ENCODE results near the gene SCO2.

Gene SCO2

DNA sequence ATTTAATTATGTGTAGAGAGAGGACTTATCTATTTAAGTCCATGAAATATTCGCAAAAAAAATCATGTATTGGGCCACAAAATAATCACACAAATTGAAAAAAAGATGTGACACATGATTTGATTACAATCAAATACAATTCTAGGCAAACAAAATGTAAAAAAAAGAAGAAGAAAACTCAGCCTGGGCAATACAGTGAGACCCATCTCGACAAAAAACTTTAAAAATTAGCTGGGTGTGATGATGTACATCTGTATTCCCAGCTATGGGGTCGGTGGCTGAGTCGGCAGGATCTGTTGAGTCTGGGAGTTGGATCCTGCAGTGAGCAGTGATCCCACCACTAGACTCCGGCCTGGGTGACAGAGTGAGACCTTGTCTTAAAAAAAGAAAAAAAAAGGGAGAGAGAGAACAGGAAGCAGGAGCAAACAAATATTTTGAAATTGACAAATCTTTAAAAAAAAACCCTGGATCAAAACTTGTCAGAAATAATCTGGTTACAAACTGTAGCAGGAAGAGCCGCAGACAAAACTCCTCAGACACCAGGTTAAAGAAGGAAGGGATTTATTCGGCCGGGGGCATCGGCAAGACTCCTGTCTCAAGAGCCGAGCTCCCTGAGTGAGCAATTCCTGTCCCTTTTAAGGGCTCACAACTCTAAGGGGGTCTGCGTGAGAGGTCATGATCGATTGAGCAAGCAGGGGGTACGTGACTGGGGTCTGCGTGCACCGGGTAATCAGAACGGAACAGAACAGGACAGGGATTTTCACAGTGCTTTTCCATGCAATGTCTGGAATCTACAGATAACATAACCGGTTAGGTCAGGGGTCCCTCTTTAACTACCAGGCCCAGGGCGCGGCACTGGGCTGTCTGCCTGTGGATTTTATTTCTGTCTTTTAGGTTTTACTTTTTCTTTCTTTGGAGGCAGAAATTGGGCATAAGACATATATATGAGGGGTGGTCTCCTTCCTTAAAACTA, 7.7 kb upstream of the SCO2 start:
- no peak for DNase-seq (ENCODE audit: low read depth in 2 of 2)

DNA sequence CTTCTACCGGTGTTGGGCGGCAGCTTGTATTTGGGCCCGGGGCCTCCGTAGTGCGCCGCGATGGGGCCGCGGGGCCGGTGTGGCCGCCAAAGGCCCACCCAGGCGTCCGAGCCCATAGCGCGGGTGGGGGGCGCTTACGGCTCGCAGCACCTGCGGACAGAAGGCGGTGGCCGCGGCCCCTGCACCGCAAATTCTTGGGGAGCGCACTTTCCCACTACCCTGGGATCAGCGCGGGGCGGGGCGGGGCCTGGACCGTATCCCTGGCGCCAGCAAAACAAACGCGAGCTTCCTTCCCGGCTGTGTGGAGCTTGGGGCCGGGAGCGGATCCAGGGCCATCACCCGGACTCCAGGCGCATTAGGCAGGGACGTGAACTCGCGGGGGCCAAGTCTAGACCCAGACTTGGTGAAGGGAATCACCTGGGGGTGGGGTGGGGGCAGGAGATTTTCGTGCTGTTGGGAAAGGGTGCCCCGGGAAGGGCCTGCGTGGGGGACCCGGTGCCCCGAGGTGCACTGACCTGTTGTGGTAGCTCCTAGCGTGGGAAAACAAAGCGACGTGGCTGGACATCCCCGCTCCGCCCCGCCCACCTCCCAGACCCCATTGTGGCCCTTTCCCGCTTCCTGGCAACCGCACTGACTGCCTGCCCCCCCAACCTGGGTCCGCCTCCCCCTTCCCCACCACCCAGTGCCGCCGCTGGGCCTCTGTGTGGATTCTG, 6.7 kb upstream of the SCO2 start:
- no peak for DNase-seq (ENCODE audit: low read depth in 2 of 2)

DNA sequence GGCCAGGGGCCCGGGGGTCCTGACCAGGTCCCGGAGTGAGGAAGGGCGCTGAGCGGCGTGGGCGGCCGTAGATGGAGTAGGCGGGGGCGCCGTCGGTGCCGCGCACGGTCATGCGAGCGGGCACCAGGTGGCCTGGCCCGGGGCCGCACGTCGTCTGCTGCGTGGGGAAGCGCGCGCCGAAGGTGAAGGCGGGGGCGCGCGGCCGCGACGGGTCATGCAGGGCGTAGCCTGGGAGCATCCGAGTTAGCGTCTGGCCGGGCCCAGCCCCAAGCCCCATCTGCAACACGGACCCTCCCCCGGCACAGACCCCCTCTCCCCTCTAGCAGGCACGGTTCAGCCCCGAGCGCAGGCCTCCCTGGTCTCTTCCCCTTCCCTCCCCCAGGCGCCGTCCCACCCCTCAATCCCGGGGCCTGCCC, 6.2 kb upstream of the SCO2 start:
- peak; percentile 69 to 74 for DNase-seq (ENCODE audit: low read depth in 2 of 2)

DNA sequence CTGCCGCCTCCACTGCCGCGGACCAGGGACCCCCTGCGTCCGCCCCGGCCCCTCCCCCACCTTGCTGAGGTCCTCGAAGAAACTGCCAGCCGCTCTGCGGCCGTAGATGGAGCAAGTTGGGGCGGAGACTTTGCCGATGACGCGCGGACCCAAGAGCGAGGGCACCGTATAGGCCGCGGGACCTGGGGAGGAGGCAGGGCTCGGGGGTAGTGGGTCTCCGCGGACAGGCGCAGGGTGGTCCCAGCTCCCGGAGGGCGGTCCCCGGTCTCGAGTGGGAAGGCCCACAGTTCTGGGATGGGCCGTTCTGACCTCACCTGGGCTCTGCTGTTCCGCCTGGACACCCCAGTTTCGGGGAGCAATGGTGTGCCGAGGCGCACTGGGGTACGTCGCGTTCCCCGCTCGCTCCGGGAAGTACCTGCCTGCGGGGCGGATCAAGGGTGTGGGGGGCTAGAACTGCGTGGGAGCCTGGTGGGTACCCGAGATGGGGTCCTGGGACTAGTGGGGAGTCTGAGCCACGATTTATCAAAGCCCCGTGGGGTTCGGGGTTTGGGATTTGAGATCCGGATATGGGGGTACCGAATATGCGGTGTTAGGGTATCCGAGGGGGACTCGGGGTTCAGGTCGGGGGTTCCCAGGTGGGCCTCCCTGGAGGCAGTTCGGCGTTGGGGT, 5.6 kb upstream of the SCO2 start:
- DNase-seq (ENCODE audit: low read depth in 2 of 2) = peak; percentile 80 to 85

DNA sequence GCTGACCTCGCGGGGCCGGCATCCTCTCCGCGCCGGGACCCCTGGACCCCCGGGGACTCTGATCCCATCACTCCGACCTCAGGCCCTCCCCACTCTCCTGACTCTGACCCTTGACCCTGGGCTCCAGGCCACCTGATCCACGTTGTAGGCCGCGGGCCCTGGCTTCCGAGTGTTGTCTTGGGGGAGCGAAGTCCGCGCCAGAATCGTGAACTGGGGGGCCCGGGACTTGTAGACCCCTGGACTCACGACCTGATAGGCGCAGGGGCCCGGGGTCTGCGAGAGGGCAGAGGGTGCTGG, 5.1 kb upstream of the SCO2 start:
- DNase-seq (ENCODE audit: low read depth in 2 of 2) = no peak

DNA sequence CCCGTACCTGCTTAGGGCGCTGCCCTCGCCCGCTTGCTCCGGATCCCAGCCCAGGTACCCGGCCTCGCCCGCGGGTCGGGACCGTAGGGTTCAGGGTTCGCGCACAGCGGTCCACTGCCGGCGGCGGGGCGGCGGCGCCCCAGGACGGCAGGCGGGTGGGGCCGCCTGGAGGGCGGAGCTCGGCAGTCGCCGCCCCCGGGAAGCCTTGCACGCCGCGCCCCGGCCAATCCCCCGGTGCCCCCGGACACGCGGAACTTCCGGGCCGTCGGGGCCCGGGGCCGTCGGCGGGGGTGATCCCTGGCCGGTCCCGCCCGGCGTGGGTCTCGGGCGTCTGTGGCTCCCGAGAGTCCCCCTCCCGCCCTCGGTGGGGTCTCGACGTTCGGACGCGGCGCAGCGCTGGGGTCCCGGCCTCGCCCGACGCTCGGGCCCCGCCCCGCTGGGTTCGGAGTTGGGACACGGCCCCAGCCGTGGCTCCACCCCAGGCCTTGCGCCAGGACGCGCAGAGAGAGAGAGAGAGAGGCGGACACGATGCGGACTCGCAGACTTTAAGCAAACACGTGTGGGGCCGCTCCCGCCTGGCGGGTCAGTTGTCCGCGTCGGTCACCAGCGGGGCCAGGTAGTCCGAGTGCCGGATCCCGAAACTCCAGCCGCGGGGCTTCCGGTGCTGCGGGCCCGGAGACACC, 4.6 kb upstream of the SCO2 start, which contains the start of gene TYMP:
TSS of gene TYMP (minus strand) at position 116 of the 683 bp plus-strand sequence. CDS start 303 bp downstream, outside the sequence.
- peak; percentile 65 to 71 for DNase-seq (ENCODE audit: low read depth in 2 of 2)

DNA sequence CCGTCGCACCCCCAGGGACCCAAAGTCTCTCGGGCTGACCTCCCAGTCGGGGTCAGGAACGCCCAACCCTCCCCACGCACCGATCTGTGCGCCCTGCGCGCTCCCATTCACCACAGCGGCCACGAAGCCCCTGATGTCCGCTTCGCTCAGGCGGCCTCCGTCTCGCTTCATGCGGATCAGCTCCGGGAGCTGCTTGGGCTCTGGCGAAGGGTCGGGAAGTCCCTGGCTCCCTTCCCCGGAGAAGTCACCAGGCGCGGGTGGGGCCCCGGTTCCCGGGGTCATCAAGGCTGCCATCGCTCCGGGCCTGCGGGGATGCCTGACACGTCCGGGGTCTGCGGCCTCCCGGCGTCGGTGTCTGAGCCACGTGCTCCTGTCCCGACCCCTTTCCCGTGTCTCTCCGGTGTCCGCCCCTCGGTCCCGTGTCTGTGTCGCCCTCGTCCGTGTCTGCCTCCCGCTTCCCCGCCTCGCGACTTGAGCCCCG, 4.1 kb upstream of the SCO2 start:
- DNase-seq (ENCODE audit: low read depth in 2 of 2) = no peak

DNA sequence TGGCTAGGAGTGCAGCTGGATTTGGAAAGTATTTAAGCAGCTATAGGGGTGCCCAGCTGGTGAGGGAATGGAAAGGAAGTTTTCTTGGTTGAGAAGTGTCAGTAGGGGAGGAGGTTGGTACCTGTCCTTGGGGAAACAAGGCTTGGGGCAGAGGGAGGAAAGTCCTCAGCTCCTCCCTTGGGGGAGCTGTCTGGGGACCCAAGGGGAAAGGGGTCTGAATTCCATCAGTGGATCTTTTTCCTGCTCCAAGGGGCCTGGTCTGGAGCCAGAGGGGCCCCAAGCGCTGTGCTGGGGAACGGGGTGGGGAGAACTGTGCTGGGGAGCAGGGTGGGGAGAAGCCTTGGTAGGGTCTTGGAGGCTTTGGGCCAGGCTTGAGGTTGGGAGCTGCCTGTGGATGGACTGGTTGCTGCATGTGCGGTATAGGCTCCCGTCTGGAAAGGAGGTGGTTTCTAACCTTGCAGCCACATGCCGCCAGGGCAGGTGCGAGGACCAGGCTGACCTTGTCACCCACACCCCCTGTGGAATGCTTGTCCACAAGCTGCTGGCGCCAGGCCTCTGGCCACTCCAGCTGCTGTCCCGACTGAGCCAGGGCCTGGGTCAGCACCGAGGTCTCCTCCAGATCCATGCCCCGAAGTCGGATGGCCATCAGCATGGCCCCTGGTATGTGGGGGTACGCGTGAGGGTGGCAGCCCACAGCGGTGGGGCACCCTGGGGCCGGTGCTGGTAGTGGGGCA, 3.5 kb upstream of the SCO2 start:
- DNase-seq (ENCODE audit: low read depth in 2 of 2) = no peak

DNA sequence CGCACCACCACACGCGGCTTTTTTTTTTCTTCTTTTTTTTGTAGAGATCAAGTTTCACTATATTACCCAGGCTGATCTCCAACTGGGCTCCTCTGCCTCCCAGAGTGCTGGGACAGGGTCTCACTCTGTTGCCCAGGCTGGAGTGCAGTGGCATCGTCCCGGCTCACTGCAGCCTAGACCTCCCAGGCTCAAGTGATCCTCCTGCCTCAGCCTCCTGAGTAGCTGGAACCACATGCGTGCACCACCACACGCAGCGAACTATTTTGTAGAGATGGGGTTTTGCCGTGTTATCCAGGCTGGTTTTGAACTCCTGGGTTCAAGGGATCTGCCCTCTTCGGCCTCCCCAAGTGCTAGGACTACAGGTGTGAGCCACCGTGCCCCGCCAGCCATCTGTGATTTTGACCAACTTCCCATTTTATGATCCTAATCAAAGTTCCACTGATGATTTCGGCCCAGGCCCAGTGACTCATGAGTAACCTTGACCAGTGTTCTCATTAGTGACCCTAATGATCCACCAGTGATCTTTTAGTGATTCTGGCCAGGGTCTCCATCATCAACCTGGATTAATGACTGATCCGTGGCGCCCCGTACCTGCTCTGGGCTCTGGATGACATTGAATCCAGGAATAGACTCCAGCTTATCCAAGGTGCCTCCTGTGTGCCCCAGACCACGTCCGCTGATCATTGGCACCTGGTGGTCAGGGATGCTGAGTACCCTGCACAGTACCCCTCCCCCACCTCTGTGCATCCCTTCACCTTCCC, 2.7 kb upstream of the SCO2 start:
- DNase-seq (ENCODE audit: low read depth in 2 of 2) = no peak

DNA sequence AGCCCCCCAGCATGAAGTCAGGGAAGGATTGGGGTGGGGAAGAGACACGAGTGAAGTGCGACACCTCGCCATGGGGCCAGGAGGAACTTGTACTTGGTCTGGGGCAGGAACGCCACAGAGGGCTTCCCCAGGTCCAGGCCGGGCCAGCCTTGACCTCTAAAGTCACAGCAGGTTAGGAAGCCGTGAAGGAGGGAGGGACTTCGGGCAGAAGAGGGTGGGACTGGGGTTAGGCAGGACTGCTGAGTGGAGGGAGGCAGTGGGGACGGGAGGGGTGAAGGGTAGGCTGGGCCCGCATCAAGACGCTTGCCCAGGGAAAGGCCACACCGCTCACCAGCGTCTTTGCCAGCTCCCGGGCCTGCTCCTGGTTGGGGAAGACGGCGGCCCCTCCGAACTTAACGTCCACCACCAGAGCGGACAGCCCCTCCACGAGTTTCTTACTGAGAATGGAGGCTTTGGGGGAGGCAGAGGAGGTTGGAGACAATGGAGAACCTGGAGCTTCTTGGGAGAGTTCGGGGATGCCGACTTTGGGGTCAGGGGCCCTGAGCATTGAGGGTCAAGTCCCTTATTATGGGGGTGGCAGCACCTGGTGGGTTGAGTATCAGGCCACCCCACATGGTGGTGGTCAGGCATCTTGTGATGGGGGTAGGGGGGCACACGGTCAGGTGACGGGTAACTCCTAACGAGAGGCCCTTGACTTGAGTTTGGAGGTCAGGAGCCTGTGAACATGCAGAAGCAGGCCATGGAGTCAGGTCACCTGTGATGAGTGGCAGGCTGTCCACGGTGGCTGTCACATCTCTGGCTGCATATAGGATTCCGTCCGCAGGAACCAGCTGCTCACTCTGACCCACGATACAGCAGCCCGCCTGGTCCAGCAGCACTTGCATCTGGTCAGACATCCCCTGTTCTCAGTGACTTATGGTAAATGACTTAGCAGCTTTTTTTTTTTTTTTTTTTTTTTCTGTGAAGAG, 1.7 kb upstream of the SCO2 start:
- DNase-seq (ENCODE audit: low read depth in 2 of 2) = peak in 1 of 2 donors; percentile 58

DNA sequence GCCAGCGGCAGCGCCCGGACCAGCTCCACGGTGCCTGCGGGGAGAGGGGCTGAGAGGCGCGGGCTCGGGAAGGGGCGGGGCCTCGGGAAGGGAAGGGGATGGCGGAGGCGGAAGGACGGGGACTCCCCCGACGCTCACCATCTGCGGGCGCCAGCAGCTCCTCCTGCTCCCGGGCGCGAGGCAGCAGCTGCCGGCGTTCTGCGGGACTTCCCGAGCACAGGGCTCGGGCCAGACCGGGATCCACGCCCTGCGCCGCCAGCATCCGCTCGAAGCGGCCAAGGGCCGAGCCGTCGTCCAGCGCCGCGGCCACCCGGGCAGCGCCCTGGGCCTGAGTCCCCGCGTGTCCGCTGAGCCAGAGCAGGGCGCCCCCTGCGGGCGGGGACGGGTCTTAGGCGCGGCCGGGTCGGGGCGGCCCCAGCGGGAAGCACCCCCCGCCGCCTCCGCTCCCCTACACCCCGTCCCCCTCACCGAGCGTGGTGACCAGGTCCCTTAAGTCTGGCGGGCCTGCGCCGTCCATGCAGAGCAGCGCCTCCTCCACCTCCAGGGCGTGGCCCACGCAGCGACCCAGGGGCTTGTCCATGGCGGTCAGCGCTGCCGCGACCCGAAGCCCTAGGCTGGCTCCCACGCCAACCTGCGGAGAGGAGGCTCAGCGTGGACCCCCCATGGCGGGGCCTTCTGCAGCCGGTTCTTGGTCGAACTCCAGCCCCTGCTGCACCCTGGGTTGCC, 873 bp upstream of the SCO2 start:
- peak; percentile 80 to 90 for DNase-seq (ENCODE audit: low read depth in 2 of 2)

DNA sequence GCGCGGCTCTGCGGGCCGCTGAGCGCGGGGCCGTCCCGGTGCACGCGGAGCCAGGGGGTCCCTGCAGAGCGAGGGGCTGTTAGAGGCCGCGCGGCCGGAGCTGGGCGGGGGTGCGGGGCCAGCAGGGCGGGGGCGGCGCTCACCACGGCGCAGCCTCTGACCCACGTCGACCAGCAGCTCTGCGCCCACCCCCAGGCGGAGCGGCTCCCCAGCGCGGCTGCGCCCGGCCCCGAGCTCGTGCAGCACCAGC, 385 bp upstream of the SCO2 start:
- no peak for DNase-seq (ENCODE audit: low read depth in 2 of 2)

DNA sequence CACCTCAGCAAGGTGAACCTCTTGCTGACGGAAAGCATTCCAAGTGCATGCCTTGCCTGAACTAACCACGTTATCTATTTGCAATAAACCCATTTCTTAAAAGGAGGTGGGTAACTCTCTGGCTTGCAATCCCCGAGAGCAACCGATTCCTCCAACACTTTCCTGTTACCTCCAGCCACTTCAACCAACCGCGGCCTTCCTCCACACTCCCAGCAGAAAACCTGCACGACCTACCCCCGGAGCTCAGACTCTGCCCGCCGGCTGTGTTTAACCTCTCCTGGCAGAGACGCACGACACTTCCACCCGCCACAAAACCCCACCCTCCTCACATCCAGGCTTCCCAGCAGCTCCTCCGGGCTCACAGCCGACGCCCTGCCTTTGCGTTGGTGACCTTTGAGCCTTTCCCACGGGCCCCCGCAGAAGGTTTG, 708 bp downstream of the SCO2 start:
- no peak for DNase-seq (ENCODE audit: low read depth in 2 of 2)

DNA sequence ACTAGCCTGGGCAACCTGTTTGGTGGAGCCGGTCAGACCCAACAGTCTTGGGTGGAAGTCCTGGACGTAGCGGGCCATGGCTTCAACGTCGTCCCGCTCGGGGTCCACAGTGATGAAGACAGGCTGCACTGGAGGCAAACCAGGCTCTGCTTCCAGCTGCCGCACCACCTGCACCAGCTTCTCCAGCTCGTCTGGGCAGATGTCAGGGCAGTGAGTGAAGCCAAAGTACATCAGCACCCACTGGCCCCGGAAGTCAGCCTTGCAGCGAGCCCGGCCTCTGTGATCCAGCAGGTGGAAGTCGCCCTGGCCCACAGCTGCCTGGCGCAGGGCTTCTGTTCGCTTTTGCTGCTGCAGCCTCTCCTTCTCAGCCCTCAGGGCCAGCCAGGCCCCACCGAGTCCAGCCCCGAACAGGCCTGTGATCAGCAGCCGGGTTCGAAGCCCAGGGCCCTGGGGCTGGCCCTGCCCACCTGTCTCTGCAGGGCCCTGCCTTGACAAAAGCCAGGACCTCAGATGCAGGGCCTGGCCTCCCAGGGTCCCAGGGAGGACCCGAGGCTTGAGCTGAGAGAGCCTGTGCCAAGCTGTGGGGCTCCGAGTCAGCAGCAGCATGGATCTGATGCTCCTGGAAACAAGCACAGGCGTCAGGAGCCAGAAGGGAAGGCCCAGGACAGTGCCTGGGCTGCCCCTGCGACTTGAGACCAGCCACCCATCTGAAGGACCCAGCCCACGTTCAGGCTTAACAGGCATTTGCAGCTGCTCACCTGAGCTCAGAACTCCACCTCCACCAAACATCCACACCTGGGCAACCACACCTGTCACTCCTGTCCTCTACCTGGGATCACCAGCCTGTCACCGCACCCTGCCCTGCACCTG, 1.4 kb downstream of the SCO2 start:
- no peak for DNase-seq (ENCODE audit: low read depth in 2 of 2)

DNA sequence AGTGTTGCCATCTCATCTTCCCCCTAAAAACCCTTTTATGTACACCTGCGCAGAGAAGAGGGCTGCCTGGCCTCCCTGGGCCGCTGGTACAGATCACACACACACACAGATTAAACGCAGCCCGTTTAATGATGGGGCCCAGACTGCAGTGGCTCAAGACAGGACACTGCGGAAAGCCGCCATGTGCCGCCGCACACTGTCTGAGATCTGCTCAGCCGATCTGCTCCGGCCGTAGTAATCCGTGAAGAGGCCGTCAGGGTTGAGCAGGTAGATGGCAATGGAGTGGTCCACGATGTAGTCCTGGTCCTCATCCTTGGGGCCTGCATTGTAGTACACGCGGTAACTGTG, 2.0 kb downstream of the SCO2 start:
- DNase-seq (ENCODE audit: low read depth in 2 of 2) = no peak

DNA sequence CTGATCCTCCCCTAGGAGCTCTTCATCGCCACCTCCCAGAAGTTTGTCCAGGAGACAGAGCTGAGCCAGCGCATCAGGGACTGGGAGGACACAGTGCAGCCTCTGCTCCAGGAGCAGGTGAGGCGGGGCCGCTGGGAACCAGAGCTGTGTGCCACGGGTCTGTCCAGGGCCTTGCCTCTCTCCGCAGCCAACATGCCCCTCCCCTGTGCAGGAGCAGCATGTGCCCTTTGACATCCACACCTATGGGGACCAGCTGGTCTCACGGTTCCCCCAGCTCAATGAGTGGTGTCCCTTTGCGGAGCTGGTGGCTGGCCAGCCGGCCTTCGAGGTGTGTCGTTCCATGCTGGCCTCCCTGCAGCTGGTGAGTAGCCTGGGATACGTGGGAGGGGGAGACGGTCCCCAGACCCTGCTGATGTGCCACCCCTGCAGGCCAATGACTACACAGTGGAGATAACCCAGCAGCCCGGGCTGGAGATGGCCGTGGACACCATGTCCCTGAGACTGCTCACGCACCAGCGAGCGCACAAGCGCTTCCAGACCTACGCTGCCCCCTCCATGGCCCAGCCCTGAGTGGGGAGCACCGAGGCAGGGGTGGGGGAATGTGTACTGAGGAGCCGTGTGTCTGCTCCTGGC, 2.5 kb downstream of the SCO2 start:
- no peak for DNase-seq (ENCODE audit: low read depth in 2 of 2)

DNA sequence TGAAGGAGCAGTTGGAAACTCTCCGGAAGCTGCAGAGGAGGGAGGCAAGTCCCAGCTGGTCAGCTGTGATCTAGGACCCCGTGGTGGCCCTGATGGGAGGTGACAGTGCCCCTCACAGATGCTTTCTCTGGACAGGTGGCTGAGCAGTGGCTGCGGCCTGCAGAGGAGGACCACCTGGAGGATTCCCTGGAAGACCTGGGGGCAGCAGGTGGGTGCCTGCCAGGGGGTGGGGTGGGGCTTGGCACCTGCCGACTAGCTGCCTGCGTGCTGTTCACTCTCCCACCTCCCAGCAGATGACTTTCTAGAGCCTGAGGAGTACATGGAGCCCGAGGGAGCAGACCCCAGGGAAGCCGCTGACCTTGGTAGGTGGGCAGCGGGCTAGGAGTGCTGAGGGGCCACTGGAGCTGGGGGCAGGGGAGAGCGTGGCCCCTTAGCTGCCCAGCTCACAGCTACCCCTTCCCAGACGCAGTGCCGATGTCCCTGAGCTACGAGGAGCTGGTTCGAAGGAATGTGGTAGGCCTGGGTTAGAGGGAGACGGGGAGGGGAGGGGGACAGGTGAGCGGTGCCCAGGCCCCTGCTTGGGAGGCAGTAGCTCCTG, 3.1 kb downstream of the SCO2 start:
- DNase-seq (ENCODE audit: low read depth in 2 of 2) = no peak

Data from stimulated activated CD4-positive, alpha-beta T cell treated with anti-CD3 and anti-CD28 coated beads, Interleukin-4, amount 100 ng/mL, for 48 hours (primary cell).